Smooth muscle cell of the brain vasculature (primary cell): ENCODE measurements around the gene ZSWIM6.

Experiments used
- DNase-seq: peaks from one replicate; pipeline ENCODE4 v3.0.0-alpha.2; 2012; ENCODE audit warnings: low read depth, low spot score

ZSWIM6 gene

DNA sequence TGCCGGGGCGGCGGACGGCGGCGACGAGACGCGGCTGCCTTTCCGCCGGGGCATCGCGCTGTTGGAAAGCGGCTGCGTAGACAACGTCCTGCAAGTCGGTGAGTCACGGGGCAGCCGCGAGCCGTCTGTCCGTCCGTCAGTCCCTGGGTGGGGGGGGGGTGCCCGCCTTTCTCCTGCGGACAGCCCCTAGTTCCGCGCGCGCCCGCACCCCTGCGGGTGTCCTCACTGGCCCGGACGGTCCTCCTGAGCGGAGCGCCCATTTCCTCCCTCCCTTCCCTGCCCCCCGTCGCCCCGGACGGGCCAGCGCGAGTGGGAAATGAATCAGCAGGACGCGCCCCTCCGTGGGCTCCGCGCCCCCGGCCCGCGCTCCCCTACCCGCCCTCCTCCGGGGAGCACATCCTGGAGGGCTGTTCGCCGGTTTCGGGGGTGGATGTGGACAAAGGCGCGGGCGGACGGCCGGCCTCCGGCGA, 828 bp downstream of the ZSWIM6 start:
- DNase-seq: no peak

DNA sequence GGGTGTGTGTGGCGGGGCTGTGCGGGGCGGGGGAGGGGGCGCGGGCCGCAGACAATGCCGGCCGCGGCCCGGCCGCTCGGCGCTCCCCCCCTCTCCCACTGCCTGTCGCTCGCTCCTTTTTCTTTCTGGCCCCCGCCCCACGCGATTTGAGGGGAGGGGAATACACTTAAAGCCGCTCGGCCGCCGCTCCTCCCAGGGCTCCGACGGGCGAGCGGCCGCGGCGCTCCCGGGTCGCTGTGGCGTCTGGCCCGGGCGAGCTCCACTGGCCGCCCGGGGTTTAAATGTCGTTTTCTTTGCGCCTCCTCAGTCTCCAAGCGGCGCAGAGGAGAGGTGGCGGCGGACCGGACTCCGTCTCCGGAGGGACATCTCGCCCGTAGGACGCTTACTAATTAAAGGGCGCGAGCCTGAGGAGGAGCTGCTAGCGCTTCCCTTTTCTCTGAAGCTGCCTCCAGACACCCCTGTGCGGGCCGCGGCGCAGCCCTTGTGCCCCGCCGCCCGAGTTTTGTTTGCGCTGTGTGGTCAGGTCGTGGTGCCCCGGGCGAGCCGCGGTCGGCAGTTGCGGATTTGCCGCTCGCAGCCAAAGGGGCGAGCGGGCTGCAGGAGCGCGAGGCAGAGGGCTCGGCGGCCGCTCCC, 1.4 kb downstream of the ZSWIM6 start:
- DNase-seq: no peak

DNA sequence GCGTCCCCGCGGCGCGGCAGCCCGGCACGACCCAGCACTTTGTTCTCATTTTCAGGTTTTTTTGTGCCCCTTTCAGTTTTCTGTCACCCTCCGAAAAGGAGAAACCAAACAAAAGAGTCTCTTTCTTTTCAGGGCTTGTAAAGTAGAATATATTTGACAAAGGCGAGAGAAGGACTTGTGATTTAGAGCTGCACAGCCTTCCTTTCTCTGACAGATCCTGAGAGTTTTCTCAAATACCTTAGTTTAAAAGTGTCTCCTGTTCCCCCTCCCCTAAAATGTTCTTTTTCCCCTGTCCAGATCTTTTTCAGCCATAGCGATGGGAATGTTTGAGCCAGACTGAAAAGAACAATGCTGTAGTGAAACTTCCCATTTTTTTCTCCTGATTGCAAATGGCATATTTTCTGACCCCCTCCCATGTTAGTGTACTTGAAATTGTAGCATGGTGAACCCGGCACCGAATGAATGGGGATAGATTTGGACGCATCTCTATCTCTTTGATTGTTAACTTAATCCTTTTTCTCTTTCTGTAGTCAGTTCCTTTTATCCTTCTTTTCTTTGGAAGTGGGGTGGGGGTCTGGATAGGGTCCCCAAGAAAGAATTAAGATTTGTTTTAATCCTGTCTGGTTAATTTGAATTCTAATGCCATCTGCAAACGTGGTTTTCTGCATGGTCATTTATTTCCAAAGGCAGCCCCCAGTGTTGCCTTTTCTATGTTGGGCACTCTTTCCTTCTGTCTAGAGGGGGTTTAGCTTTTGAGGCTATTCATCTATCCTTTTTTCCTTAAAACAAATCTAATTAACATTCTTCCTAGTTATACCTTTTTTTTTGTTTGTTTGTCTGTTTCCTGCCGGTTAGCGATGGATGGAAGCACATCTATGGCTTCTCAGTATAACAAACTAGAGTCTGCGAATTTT, 2.2 kb downstream of the ZSWIM6 start:
- DNase-seq: no peak

DNA sequence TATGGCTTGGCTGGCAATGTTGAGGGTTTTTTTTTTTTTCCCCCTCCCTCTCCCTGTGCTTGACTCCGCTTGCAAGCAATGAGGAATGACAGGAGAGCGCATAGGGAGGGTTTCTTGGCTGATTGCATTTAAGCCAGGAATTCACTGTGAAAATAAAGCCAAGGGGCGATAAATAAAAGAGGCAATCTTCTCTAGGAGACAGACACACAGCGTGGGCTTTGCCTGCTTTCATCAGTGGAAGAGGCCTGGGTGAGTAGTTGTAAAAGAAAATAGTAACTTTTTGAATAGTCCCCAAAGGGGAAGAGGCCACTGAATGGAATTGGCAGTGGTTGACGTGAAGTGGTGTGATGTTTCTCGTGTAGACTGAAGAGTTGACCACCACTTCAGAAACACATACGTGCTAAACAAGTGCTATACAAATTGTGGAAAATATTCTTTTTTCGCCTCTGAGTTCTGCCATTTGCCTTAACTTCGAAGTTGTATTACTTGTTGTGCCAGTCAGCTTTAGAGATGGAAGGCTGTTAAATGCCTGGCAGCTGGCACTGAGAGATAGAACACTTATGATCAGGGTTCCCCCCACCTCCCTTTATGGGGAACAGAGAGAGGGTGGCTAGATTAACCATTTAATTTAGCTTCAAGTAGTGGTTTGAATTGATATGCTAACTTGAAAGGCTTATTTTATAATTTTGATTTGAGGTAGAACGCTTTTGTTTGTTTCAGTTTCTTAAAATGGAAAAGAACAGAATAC, 3.0 kb downstream of the ZSWIM6 start:
- no peak for DNase-seq

DNA sequence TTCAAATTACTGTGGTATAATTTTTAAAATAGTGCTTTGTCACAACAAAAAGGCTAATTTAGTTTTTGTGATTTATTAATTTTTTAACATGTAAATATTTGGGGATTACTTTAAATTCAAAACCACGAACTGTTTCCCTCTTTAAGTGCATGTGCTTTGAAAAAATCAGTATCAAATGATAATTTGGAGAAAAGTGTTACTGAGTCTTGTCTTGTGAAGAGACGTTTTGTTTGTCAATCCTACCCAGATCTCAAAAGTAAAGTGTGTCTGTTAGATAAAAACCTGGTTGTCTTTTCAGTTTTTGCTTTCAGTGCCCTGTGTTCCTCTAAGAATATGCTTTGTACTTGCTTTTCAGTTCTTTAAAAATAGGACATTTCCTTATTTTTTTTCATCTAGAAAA, 7.7 kb downstream of the ZSWIM6 start:
- DNase-seq: no peak

DNA sequence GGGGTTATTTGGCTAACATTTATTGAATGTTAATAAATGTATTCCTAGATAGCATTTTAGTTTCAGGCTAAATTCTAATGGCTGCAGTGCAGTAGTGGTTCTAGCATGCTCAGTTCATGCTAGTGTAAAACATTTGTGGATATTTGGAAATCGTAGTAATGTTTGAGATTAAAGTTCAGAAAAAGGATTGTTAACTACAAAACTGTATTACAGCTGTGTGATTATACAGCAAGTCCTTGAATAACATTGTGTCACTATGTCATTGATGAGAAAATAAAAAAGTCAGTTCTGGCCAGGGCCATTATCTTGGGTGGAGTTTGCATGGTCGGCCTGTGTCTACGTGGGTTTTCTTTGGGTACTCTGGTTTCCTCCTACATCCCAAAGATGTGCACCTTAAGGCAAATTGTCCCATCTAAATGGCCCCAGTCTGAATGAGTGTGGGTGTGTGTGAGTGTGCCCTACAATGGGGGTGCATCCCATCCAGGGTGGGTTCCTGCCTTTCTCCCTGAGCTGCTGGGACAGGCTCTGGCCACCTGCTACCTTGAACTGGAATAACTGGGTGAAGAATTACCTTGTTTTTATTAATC, 8.8 kb downstream of the ZSWIM6 start:
- no peak for DNase-seq

DNA sequence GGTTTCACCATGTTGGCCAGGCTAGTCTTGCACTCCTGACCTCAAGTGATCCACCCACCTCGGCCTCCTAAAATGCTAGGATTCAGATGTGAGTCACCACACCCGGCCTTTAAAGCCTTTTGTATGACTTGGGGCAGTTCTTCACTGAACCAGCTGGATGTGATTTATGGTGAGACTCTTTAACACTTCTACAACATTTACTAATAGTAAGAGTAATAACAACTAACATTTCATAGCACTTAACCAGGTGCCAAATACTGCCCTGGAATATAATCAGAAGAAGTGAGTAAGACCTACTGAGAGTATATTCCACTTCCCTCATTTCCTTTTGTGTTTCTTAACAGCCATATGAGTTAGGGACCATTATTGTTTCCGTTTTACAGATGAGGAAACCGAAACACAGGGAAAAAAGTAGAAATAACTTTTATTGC, 10.0 kb downstream of the ZSWIM6 start:
- no peak for DNase-seq

DNA sequence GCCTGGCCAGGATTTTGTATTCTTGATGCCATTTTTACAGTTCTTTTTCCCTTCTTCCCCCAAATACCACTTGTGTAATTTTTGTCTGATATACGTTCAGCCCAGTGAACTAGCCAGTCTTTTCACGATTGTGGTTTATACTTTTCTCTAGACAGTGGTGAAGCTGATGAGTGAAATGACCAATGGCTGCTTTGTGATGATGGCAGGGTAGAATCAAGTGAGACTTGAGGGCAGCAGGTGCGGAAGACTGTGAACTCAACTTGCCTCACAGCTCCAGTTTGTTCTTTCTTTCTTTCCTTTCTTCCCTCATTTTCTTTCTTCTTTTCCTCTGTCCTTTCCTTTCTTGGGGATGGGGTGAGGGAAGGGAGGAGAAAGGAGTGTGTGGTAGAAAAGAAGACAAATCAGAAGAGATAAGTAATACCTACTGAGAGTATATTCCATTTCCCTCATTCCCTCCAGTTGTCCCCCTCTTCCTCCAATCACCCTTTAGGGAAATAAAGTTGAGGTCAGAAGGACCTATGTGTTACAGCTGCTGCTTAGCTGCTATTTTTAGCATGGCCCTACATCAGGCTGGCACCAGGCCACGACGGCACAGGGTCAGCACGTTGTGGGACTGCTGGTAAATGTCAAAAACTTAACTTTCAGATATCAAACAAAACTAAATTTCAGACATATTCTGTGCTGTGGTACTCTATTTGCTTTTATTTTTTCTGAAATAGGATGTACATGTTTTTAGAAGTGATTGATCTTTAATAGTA, 12.3 kb downstream of the ZSWIM6 start:
- no peak for DNase-seq

DNA sequence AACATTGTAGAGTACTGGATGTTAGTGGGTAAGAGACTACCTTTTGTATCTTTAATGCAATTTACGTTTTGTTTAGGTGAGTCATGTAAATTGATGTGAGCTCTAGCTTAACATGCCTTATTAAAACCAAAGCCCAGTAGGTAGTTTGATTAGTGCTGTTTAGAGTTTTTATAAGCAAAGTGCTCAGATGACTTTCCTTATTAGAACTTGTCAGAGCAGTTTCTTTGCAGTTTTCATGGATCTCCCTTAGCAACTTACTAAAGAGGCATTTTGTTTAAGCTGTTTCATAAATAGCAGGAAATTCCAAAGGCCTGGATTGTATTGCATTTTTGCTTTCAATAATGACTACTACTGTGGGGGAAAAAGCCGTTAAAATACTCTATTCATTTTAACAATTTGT, 14.5 kb downstream of the ZSWIM6 start:
- no peak for DNase-seq

DNA sequence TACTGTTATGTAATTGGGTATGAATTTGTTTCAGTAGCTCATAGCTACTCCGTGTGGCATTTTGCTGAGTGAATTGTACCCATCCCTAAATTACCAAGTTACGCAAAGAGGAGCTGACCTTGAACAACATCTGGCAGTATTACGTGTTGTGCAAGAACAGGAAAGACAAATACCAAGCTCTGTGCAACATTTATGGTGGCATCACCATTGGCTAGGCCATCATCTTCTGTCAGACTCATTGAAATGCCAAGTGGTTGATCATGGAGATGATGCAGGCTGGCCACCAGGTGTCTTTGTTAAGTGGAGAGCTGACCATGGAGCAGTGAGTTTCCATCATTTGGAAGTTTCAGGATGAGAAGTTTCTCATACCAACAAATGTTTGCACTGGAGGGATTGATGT, 15.0 kb downstream of the ZSWIM6 start:
- DNase-seq: no peak

DNA sequence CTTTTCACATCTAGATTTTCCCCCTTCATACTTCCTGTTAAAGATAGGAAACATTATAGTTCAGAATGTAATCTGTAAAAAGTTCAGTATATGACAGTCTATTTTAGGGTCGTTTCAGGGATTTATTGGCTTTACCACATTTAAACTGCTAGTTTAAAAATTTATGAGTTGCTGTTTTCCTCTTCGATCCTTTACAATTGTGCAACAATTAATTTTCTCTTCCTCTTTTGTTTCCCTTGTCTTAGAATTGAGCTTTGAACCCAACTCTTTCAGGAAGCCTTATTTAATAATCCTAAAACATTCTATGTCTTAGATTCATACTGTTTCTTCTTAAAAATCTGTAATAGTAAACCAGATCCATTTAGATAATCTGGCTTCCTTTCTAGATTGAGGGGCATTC, 16.4 kb downstream of the ZSWIM6 start:
- no peak for DNase-seq

DNA sequence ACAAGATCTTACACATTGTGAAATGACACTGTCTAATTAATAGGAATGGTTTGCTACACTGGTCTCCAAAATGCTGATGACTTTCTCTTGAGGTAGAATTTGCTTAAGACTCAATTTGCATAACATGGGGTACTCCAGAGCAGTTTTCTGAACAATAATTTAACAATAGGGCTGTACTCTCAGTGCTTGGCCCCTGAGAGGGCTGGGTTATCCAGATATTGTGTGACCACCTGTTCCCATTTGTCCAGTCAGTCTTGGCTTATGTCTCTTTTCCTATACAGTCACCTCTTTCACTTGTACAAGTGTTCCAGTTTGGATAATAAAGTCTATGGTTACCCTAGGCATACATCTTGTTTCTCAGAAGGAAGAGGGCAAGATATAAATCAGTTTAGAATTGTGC, 17.9 kb downstream of the ZSWIM6 start:
- DNase-seq: no peak

DNA sequence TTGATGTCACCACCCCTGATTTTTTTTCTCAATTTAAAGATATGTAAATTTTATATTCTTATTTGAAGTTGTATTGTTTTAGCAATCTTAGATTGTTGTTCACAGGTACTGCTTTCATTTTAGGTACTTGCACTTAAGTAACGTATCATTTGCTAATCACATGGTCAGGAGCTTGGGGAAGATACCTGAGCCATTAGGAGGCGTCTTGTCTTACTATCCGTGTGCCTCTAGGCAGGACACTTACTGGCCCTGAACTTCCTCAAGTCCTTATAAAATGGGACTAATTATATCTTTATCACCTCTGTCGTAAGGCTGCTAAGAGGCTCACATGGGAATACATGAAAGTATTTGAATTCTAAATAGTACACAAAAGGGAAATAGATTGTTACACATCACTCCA, 18.5 kb downstream of the ZSWIM6 start:
- DNase-seq: no peak

DNA sequence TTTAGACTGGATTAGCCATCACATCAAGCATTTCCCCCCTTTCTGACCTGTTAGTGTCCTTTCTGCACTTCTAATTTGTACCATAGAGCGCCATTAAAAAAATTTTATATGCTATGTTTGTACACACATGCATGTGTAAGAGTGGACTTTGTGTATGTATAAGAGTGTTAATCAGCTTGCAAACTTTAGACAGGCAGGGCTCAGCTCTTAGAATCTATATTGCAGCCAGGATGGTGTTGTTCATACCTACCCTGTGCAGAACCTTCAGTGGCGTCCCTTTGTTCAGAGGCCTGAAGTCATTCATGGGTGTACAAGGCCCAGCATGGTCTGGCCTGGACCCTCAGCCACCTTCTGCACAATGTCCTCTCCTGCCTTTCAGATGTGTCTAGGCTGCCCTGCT, 19.7 kb downstream of the ZSWIM6 start:
- DNase-seq: no peak

DNA sequence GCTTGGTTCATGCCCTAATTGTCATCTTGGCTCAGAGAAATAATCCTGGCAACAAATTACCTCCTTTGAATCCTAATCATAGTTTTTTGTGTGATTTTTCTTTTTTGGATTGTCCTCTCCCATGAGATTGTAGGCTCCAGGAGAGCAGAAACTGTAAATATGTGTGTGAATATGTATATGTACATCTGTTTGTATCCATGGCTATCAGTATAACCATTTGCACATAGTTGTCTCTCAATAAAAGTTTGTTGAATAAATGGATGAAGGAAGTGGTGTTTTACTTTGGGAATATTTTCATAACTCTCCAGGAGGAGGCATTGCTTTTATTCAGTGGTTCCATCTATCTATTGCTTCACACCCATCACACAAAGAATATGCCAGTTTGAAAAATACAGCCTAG, 20.1 kb downstream of the ZSWIM6 start:
- no peak for DNase-seq

DNA sequence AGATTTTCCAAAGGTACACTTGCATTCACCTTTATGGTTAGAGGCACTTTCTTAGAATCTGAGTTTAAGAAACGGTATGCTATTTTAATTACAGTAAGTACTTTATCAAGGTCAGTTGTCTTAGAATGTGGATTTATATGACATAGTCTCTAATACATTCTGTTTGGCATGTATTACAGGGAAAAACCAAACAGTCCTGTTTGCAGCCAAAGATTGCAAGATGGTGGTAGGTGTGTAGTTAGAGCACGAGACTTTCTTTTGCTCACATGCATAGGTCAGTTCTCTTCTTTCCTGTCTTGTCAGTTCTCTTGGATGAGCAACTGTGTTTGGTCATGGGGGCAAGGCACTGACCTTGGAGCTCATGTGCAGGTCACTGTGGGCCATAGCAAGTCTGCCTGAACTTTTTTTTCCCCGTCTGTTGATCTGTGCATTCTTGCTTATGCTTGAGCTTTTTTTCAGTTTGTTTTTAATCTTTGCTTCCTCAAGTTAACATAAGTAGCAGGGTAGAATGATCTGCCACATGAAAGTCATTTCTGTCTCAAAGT, 20.6 kb downstream of the ZSWIM6 start:
- DNase-seq: no peak

DNA sequence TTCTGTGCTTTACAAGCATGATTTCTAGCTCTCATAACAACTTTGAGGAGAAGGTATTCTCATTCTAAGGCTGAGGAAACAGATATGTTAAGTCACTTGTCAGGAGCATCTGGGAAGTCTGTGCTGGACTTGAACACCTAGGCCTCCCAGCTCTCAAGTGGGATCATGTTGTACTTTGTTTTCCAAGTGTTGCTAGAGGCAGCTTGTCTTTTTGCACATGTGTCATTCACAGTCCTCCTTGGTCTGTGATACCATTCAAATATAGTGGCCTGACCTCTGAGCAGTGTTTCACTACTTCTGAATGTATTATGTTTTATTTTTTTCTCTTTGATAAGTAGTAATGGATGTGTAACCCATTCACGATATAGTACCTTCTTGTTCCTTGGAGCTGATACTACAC, 21.2 kb downstream of the ZSWIM6 start:
- no peak for DNase-seq

DNA sequence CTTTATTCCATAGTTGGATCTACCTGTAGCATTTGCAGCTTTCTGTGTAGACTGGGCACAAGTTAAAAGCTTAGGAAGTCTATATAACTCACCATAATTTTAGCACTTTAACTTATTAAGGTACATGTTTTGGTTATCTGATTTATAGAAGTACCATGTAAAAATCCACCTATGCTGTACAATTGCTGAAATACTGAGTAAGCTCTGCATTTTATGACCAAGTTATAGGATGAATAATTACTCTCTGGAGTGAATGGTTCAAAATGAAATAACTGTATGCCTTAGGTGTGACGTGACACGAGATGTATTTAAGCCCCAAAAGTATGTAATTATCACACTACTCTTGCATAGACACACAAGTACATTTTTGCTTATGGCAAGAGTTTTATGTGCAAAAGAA, 22.1 kb downstream of the ZSWIM6 start:
- no peak for DNase-seq

DNA sequence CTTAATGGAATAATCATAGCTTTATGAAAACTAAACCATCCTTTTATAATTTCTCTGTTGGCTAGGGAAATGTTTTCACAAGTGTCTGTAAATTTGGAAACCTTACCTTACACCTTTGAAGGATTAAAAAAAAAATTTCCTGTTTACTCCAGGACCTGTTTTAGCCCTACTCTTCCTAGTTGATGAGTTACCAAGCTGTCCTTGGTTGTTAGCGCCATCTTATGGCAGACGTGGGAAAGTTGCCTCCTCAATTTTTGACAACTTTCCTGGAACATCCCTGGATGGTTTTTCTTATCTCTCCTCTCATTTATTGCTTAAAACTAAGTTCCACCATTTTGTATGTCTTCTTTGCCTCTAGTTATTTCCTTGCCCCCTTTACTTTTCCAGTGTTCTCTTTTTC, 25.7 kb downstream of the ZSWIM6 start:
- no peak for DNase-seq

DNA sequence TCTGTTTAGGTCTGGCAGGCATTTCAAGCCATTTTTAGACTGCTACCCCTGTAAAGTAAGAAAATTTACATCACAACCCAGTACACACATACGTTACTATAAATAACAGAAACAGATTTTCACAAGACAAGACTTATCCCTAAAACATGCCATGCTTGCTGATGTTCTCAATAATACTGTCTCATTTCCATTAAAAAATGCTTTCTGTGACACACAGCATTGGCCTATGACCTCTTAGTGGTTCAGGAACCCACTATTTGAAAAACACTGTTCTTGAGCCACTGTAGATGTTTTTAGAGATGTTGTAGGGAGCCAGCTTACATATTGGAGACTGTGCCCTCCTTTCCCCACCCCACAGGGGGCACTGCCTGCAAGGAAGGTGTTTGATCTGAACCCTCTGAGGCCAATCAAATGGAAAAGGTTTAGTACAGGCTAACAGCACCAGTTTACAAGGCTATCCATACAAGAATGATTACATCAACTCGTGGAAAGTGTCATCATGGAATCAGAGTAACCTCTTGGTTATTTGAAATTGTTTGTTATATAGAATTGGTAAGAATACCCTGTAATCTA, 30.8 kb downstream of the ZSWIM6 start:
- no peak for DNase-seq
